GOT3 (cell line): ENCODE measurements around the gene KLHL25.
"Not testable (repeated sequence)": the region's sequence is repeated elsewhere in the genome, so short reads cannot be mapped to it uniquely, and the experiment has no call there.

Experiments used
- DNase-seq: peaks from one replicate; lab custom pipeline; 2025; ENCODE audit warnings: mixed read lengths; lab: John Stamatoyannopoulos, UW

KLHL25 gene

DNA sequence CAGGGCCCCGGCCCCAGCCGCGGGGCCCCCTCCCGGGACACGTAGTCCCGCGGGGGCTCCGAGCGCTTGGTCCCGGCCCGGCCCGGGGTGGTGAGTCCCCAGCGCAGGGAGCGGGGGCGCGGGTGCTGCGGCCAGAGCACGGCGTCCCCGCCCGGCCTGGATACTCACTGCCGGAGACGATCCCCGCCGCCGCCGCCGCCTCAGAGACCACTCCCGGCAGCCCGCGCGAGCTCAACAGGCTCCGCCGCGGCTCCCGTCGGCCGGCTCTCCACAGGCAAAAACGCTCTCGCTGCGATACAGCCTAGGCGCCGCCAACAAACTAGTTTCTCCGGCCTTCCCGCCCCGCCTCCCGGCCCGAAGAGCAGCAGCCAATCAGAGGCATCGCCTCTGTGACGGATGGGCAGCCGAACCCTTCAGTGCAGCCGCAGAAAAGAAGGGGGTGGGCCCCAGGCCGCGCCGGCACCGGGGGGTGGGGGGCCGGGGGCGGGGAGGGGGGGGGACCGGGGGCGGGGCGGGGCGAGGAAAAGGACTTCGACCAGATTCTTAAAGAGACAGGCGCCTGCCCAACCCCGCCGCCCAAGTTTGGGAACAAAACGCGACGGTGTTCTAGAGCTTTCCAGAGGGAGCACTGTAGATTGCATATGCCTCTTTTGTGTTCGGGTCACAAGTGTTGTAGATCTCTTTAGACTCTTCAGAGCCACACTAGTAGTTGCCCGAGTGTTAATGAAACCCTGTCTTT is at the start of gene KLHL25:
Gene KLHL25, minus strand, starts transcription at position 328 of the 739 bp plus-strand sequence. CDS start 25,115 bp downstream, outside the sequence.
- DNase-seq = peak; percentile 77

- DNase-seq = no peak
Observed at GRCh38 chr15:85840802-85841152, 46.1 kb upstream of the KLHL25 start.

GRCh38 chr15:85840079-85840801 is 45.5 kb upstream of the KLHL25 start:
- peak; percentile 37 for DNase-seq

DNA sequence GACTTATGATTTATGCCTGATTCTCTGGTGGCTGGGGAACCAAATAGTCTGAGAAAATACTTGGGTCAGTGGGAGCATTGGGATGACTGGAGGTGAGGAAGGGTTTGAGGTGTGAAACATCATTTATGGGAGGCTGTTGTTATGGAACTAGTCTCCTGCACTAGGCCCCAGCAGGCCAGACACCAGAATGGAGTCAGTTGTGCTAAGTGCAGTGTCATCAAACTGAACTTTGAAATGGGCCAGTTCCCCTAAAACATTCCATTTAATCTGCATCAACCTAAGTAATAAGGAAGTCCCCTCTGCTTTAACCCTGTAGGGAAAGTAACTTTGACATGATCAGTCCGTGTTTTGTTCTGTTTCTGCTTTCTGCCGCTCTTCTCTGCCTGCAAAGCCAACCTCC is 44.9 kb upstream of the KLHL25 start:
- no peak for DNase-seq

GRCh38 chr15:85838655-85839054 is 43.9 kb upstream of the KLHL25 start:
- no peak for DNase-seq

DNA sequence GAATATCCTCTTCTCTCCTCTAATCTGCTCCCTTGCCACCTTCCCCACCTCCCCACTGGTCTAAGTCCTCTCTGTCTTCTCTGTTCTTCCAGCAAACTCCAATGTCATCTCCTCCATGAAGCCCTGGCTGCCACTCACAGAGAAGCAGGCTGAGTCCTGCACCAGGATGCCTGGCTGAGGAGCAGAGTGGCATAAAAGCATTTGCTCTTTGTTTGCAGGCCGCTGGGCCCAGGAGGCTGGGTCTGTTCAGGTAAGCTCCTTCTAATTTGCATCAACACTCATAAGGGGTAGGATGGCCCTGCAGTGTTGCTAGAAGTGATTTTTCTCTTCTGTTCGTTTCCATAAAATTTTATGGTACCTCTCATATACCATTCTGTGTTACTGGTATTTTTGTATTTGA is 43.2 kb upstream of the KLHL25 start:
- no peak for DNase-seq

DNA sequence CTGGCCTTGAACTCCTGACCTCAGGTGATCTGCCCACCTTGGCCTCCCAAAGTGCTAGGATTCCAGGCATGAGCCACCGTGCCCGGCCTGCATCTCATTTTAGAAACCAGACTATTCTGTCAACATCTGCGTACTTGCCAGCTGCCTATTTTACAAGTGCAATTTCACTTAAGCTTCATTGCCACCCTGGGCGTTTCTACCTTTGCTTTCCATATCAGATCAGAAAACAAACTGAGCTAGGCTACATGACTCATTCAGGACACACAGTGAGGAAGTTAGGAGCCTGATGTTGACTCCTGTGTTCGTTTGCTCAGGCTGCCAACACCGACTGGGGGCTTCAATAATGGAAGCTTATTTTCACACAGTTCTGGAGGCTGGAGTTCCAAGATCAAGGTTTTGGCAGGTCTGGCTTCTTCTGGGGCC is 42.3 kb upstream of the KLHL25 start:
- no peak for DNase-seq

DNA sequence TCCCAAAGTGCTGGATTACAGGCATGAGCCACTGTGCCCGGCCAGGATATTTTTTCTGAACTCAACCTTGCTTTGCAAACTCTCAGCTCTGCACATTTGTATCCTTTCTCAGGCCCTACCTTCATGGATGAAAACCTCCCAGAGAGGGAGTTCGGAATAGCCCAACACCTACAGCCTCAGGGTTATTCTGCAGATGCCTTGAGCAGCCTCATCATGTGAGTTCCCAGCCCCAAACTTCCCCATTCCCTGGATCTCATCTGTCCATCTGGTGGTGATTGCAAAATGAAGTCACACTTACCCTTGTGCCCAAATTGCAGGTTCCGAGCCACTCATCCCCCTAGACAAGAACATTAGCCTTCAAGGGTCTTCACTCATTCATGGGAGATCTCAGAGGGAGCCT is 39.9 kb upstream of the KLHL25 start:
- DNase-seq = no peak

DNA sequence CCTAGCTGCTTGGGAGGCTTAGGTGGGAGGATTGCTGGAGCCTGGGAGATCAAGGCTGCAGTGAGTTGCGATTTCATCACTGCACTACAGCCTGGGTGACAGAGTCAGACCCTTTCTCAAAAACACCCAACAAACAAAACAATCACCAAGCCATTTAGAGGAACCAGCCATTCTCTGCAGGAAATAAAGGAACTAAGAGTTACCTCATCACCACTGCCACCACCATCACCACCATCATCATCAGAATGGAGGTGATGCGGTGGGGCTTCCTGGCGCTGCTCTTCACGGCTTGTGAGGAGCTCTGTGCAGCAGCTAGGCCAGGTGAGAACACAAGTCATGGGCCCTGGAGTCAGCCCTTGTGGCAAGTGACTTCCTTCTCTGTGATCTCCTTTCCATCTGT is 37.7 kb upstream of the KLHL25 start:
- DNase-seq = no peak

GRCh38 chr15:85831415-85832113 is 36.8 kb upstream of the KLHL25 start:
- no peak for DNase-seq

DNA sequence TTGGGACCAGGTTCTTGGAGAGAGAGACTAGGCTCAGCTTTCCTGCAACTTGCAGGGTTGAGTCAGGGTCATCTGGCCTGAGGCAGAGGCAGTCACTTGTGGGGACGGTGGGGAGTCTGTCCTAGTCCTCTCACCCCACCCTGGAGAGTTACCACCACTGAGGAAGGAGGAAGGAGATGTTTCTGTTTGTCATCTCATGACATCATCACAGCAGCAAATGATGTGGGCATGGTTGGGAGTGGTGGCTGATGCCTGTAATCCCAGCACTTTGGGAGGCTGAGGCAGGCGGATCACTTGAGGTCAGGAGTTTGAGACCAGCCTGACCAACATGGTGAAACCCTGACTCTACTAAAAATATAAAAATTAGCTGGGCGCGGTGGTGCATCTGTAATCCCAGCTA is 35.0 kb upstream of the KLHL25 start:
- DNase-seq = not testable (repeated sequence)

- no peak for DNase-seq
Observed at GRCh38 chr15:85828874-85829273, 34.1 kb upstream of the KLHL25 start.

GRCh38 chr15:85828126-85828525 is 33.4 kb upstream of the KLHL25 start:
- DNase-seq = no peak

- DNase-seq = no peak
Observed at GRCh38 chr15:85826756-85827515, 32.2 kb upstream of the KLHL25 start.

GRCh38 chr15:85825719-85826118 is 31.0 kb upstream of the KLHL25 start:
- DNase-seq = no peak

GRCh38 chr15:85825118-85825517 is 30.4 kb upstream of the KLHL25 start:
- DNase-seq = no peak

DNA sequence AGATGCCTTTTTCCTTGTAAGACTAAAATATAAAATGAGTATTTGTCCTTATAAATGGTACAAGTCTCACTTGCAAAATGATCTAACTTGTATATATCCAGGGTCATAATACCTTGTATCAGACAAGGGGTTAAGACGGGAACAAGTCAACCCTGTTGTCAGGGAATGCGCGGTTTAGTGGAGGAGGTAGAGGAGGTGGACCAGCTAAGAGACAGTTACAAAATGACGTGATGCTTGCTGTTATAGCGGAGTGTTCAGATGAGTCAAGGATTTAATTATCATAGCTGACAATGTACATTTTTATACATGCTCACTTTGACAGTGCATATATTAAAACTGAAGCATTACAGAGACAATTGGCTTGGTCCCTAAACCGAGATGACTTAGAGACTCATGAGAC is 26.8 kb upstream of the KLHL25 start:
- no peak for DNase-seq

DNA sequence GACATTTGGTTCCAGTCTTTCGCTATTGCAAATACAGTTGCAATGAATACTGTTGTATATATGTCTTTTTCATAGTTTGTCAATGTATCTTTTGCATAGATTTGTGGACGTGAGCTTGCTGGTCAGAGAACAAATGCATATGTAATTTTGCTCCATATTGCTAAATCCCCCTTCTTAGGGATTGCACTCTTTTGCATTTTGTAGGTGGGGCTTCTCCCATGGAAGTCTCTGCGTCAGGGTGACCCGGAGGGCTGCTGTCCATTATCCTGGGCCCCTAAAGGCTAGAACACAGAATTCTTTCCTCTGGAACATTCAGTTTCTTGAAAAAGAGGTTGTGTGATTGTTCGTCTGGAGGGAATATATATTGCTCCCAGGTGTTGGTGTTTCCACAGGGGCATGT is 25.2 kb upstream of the KLHL25 start:
- no peak for DNase-seq

GRCh38 chr15:85813234-85813633 is 18.5 kb upstream of the KLHL25 start:
- no peak for DNase-seq

DNA sequence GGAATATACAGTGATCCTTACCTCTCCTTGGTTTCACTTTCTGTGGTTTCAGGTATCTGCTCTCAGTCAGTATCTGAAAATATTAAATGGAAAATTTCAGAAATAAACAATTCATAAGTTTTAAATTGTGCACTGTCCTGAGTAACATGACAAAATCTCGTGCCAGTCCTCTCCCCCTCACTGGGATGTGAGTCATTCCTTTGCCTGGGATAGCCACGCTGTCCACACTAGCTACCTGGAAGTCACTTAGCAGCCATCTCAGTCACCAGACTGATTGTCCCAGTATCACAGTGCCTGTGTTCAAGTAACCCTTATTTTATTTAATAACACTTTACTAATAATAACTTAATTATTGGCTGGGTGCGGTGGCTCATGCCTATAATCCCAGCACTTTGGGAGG is 15.3 kb upstream of the KLHL25 start:
- no peak for DNase-seq

DNA sequence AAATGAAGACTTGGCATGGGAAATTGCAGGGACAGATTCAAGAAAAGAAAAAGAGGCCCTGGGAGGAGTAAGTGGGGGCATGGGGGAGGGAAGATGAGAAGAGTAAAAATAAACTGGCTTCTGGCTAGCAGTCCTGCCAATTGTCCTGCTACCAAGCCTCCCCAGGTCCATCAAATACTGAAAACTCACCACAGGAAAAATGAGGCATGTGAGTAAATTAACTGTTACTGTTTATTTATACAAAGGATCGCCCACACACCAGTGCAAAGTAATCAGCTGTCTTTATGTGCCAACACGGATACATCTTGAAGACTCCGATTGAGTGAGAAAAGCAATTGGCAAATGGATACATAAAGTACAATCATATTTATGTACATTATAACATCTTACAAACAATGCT is 10.7 kb upstream of the KLHL25 start:
- no peak for DNase-seq

- DNase-seq = no peak
Observed at GRCh38 chr15:85804481-85805170, 9.9 kb upstream of the KLHL25 start.
